ENCODE measurements around the gene DLG2. TPM values are rescaled to one million over a fixed set of nuclear protein-coding genes. Genes with fewer than 3 reads are reported as not detected.

The DLG2 gene
- polyA plus RNA-seq, 5 donors = 5.1 to 13.2 (median 8.4) TPM

GRCh38 chr11:84014539-84014938 lies 1612.6 kb downstream of the DLG2 start:
- no peak for DNase-seq

- DNase-seq = no peak
Observed at GRCh38 chr11:84012171-84012826, 1614.8 kb downstream of the DLG2 start.

- no peak for DNase-seq
Observed at GRCh38 chr11:84003181-84003580, 1624.0 kb downstream of the DLG2 start.

GRCh38 chr11:83998921-83999320 lies 1628.2 kb downstream of the DLG2 start:
- DNase-seq = no peak

- no peak for DNase-seq
Observed at GRCh38 chr11:83990160-83990733, 1636.9 kb downstream of the DLG2 start.

- no peak for DNase-seq
Observed at GRCh38 chr11:83982825-83983224, 1644.3 kb downstream of the DLG2 start.

GRCh38 chr11:83979593-83979992 lies 1647.6 kb downstream of the DLG2 start:
- DNase-seq = no peak

GRCh38 chr11:83978942-83979341 lies 1648.2 kb downstream of the DLG2 start:
- no peak for DNase-seq

- no peak for DNase-seq
Observed at GRCh38 chr11:83976086-83976485, 1651.1 kb downstream of the DLG2 start.

- DNase-seq = no peak
Observed at GRCh38 chr11:83972536-83972935, 1654.6 kb downstream of the DLG2 start.

GRCh38 chr11:83971063-83971462 lies 1656.1 kb downstream of the DLG2 start:
- DNase-seq = no peak

GRCh38 chr11:83970061-83970671 lies 1657.0 kb downstream of the DLG2 start:
- DNase-seq = no peak

GRCh38 chr11:83957038-83957900 lies 1669.9 kb downstream of the DLG2 start:
- DNase-seq = no peak

- DNase-seq = no peak
Observed at GRCh38 chr11:83956119-83956697, 1670.9 kb downstream of the DLG2 start.

- DNase-seq = peak in 1 of 2 donors; percentile 6
Observed at GRCh38 chr11:83954780-83955179, 1672.4 kb downstream of the DLG2 start.

GRCh38 chr11:83951521-83951920 lies 1675.6 kb downstream of the DLG2 start:
- no peak for DNase-seq

- no peak for DNase-seq
Observed at GRCh38 chr11:83948200-83948599, 1678.9 kb downstream of the DLG2 start.

- DNase-seq = no peak
Observed at GRCh38 chr11:83945976-83946375, 1681.2 kb downstream of the DLG2 start.

GRCh38 chr11:83941050-83941449 lies 1686.1 kb downstream of the DLG2 start:
- no peak for DNase-seq

- DNase-seq = no peak
Observed at GRCh38 chr11:83938148-83938547, 1689.0 kb downstream of the DLG2 start.

- DNase-seq = no peak
Observed at GRCh38 chr11:83933008-83933407, 1694.1 kb downstream of the DLG2 start.

GRCh38 chr11:83927422-83927821 lies 1699.7 kb downstream of the DLG2 start:
- DNase-seq = no peak
